ENCODE data around the gene CRYBA4. TPM values are rescaled to one million over a fixed set of nuclear protein-coding genes. Genes with fewer than 3 reads are reported as not detected.

CRYBA4 gene
- total RNA-seq, 1 donor from 2014 or later = 1.0 TPM

DNA sequence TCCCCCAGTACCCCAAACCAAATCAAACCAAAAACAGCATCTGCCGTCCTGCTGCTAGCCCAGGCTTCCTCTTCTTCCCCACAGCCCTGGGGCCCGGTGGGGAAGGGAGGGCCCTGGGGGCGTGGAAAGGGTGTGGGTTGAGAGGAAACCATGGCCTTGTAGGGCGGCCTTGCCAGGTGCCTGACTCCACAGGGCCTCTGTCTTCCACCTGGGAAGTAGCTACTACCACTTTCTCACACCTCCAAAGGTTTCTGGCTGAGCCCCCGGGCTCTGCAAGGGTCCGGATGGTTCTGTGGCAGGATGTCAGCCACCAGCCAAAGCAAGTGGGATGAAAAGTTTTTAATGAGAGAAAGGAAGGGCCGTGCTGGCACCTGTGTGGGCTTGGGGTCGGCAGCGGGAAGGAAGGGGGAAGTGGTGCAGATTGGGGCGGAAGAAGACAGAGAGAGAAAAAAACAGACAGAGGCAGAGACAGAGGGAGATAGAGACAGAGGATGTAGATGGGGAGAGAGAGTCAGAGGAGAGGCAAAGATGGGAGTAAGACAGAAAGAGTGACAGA lies 42.4 kb upstream of the CRYBA4 start:
- H3K27me3 Mint-ChIP-seq = no peaks in the 10 kb centered on the region
- DNase-seq (ENCODE audit: extremely low spot score, unreplicated experiment) = no peak
- H3K4me1 Mint-ChIP-seq (ENCODE audit: unreplicated experiment) = peaks cover 5% of the 10 kb centered on the region
- H3K4me3 Mint-ChIP-seq = no peak overlapping the region
- no peaks in the 10 kb centered on the region for H3K9me3 Mint-ChIP-seq
- TF ChIP-seq, protein P1, sequence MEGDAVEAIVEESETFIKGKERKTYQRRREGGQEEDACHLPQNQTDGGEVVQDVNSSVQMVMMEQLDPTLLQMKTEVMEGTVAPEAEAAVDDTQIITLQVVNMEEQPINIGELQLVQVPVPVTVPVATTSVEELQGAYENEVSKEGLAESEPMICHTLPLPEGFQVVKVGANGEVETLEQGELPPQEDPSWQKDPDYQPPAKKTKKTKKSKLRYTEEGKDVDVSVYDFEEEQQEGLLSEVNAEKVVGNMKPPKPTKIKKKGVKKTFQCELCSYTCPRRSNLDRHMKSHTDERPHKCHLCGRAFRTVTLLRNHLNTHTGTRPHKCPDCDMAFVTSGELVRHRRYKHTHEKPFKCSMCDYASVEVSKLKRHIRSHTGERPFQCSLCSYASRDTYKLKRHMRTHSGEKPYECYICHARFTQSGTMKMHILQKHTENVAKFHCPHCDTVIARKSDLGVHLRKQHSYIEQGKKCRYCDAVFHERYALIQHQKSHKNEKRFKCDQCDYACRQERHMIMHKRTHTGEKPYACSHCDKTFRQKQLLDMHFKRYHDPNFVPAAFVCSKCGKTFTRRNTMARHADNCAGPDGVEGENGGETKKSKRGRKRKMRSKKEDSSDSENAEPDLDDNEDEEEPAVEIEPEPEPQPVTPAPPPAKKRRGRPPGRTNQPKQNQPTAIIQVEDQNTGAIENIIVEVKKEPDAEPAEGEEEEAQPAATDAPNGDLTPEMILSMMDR (conservative IDR thresholded peaks at IDR 0.05) = no peak
- H3K36me3 Mint-ChIP-seq = peaks cover 10% of the 10 kb centered on the region
- no peak overlapping the region for H3K27ac Mint-ChIP-seq

DNA sequence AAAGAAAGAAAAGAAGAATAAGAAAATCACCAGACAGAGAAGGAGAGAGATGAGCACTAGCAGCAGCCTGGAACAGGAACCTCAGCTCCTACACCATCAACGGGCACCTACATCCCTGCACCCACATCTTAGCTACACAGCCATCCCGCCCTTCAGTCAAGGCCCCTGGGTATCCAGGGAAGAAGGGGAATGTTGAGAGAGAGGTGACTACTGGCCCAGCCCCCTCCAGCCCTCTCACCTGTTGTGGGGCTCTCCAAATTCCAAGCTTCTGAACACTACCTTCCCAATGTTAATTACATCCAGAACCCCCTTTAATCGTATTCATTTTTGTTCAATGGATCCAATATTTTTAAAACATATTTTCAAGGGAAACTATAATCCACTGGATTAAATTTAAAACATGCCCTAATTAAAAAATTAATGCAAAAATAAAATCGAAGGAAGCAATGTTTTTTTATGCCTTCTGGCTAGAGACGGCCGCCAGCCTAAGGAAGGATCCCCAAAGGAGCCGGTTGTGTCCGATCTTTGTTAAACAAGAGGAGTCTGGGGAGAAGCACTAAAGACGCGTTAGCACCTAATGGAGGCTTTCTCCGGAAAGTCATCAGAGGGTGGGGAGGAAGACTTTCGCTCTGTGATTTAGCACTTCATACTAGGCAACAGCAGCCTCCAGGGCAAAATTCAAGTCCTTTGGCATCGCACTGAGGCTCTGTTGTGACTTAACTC lies 41.4 kb upstream of the CRYBA4 start:
- DNase-seq (ENCODE audit: extremely low spot score, unreplicated experiment) = no peak
- Mint-ChIP-seq H3K4me1 (ENCODE audit: unreplicated experiment) (peaks cover 5% of the 10 kb centered on the region), H3K4me3 (no peak overlapping the region), H3K27me3 (no peaks in the 10 kb centered on the region), H3K9me3 (no peaks in the 10 kb centered on the region), H3K27ac (no peak overlapping the region), H3K36me3 (peaks cover 5% of the 10 kb centered on the region)
- TF ChIP-seq, protein P1 (conservative IDR thresholded peaks at IDR 0.05) = no peak

DNA sequence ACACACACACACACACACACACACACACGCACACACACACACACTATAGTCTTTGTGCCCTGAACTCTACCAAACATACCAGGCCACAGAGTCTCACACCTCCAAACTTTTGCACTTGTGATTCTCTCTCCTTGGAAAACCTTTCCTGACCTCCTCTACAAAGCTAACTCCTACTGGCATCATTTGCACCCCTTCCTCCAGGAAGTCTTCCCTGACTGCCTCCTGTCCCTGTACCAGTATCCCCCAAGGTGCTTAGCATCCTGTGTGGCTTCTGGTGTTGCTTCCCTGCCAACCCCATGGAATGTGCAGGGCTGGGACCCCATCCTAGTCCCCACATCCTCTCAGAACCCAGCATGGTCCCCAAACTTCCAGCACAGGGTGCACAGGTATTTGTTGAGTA lies 40.7 kb upstream of the CRYBA4 start:
- TF ChIP-seq, protein P1 (conservative IDR thresholded peaks at IDR 0.05) = no peak
- Mint-ChIP-seq H3K27ac (no peak overlapping the region), H3K36me3 (peaks cover 5% of the 10 kb centered on the region), H3K4me1 (ENCODE audit: unreplicated experiment) (peaks cover 5% of the 10 kb centered on the region), H3K4me3 (no peak overlapping the region), H3K27me3 (no peaks in the 10 kb centered on the region), H3K9me3 (no peaks in the 10 kb centered on the region)
- DNase-seq (ENCODE audit: extremely low spot score, unreplicated experiment) = no peak

DNA sequence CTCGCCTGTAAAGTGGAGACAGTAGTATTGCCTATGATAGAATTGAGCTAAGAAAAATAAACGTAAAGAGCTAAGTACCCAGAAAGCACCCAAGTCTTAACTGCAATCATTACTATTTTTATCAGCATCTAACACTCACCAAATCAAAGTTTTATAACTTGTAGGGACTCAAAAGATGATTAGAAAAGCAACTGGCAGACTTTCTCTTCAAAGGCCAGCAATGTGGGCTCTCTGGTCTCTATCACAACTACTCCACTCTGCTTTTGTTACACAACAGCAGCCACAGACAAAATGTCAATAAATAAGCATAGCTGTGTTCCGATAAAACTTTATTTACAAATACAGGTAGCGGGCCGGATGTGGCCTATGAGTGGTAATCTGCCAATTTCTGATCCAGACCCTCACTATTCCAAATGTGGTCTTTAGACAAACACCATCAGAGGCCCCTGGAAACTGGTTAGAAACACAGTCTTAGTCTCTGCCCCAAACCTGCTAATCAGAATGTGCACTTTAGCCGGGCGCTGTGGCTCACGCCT lies 40.1 kb upstream of the CRYBA4 start:
- H3K4me1 Mint-ChIP-seq (ENCODE audit: unreplicated experiment) = no peaks in the 10 kb centered on the region
- H3K36me3 Mint-ChIP-seq = peaks cover 5% of the 10 kb centered on the region
- no peak overlapping the region for H3K27ac Mint-ChIP-seq
- no peaks in the 10 kb centered on the region for H3K9me3 Mint-ChIP-seq
- no peaks in the 10 kb centered on the region for H3K27me3 Mint-ChIP-seq
- no peak overlapping the region for H3K4me3 Mint-ChIP-seq
- TF ChIP-seq, protein P1 (conservative IDR thresholded peaks at IDR 0.05) = no peak
- no peak for DNase-seq (ENCODE audit: extremely low spot score, unreplicated experiment)

DNA sequence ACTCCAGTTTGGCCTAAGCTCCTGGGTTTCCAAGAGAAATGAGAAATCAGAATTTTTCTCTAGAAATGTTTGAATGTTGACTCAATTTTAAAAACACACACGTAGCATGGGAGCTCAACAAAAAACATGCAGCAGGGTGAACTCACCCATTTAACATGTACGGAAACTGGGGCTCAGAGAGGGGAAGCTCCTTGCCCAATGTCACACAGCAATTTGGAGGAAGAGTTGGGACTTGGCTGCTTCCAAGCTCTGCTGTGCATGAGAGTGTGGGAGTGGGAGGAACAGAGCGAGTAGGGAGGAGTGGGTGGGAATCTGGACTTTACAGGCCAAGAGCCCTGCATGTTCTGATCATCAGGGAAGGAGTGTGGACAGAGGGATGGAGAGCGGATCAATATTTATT lies 37.8 kb upstream of the CRYBA4 start:
- Mint-ChIP-seq H3K27ac (no peak overlapping the region), H3K4me1 (ENCODE audit: unreplicated experiment) (no peaks in the 10 kb centered on the region), H3K9me3 (no peaks in the 10 kb centered on the region), H3K4me3 (no peak overlapping the region), H3K27me3 (no peaks in the 10 kb centered on the region), H3K36me3 (peaks cover 12% of the 10 kb centered on the region)
- DNase-seq (ENCODE audit: extremely low spot score, unreplicated experiment) = no peak
- TF ChIP-seq, protein P1 (conservative IDR thresholded peaks at IDR 0.05) = no peak

Data from type B pancreatic cell (in vitro differentiated cells).